ENCODE results near the gene SEMA3E. TPM values are rescaled to one million over a fixed set of nuclear protein-coding genes. Genes with fewer than 3 reads are reported as not detected.

The SEMA3E gene
- total RNA-seq, 1 experiment from 2014 or later = 2.5 TPM

GRCh38 chr7:83629117-83629880, 19.6 kb downstream of the SEMA3E start (continued):
- no peak for TF ChIP-seq ZNF671 (CRISPR knock-in tag; IDR thresholded peaks at IDR 0.05)
- TF ChIP-seq FOXP4 (CRISPR knock-in tag; IDR thresholded peaks at IDR 0.05) = no peak
- no peak for TF ChIP-seq CTCF (IDR thresholded peaks at IDR 0.05)
- TF ChIP-seq GRHL2 (CRISPR knock-in tag; IDR thresholded peaks at IDR 0.05; ENCODE audit: insufficient replicate concordance, severe bottlenecking) = no peak
- TF ChIP-seq TCF7 (CRISPR knock-in tag; IDR thresholded peaks at IDR 0.05; ENCODE audit: low read depth) = no peak
- TF ChIP-seq E2F4 (CRISPR knock-in tag; IDR thresholded peaks at IDR 0.05; ENCODE audit: borderline replicate concordance, low read depth) = no peak
- TF ChIP-seq TEAD1 (CRISPR knock-in tag; IDR thresholded peaks at IDR 0.05) = 0 out of 2 replicates have a peak, but pooled peaks have one; percentile 37
- TF ChIP-seq ZNF281 (CRISPR knock-in tag; IDR thresholded peaks at IDR 0.05) = 0 out of 2 replicates have a peak, but pooled peaks have one; percentile 55
- TF ChIP-seq JUN (CRISPR knock-in tag; IDR thresholded peaks at IDR 0.05) = no peak
- TF ChIP-seq ZBTB43 (CRISPR knock-in tag; IDR thresholded peaks at IDR 0.05) = no peak
- no peak for TF ChIP-seq ERG (CRISPR knock-in tag; IDR thresholded peaks at IDR 0.05)

GRCh38 chr7:83617858-83618257, 31.1 kb downstream of the SEMA3E start:
- Mint-ChIP-seq H3K4me3 (no peak overlapping the region), H3K9me3 (peaks cover 11% of the 10 kb centered on the region), H3K36me3 (no peaks in the 10 kb centered on the region), H3K27ac (no peak overlapping the region; the same call in 1 of the 2 replicates), H3K27me3 (ENCODE audit: low read depth) (no peaks in the 10 kb centered on the region), H3K4me1 (peaks cover 24% of the 10 kb centered on the region)
- TF ChIP-seq ZNF263 (CRISPR knock-in tag; IDR thresholded peaks at IDR 0.05; ENCODE audit: low read depth) (no peak), RORB (CRISPR knock-in tag; IDR thresholded peaks at IDR 0.05) (no peak), ZNF121 (CRISPR knock-in tag; IDR thresholded peaks at IDR 0.05) (no peak), ZNF138 (CRISPR knock-in tag; conservative IDR thresholded peaks at IDR 0.05) (no peak), E2F4 (CRISPR knock-in tag; IDR thresholded peaks at IDR 0.05; ENCODE audit: borderline replicate concordance, low read depth) (no peak), PRDM15 (CRISPR knock-in tag; IDR thresholded peaks at IDR 0.05) (no peak), ZNF671 (CRISPR knock-in tag; IDR thresholded peaks at IDR 0.05) (no peak)
- ATAC-seq (no peak), DNase-seq (ENCODE audit: low spot score) (no peak)
- ChIA-PET POLR2A (no interaction called here), CTCF (no interaction called here)
